ENCODE data around the gene GLDN. TPM values are rescaled to one million over a fixed set of nuclear protein-coding genes. Genes with fewer than 3 reads are reported as not detected.

Gene GLDN
- polyA plus RNA-seq, 2 of the 4 experiments (the other 2 are of a cell fraction) = 0.03 to 0.25 TPM

GRCh38 chr15:51327081-51327480 is 14.4 kb upstream of the GLDN start:
- 90% methylated on average over 2 of the region's 2 CpGs for WGBS (ENCODE audit: missing lambda C conversion rate)
- CTCF ChIA-PET = interaction anchor here (1.0 to 1.2 kb wide), 2 partner anchors 9 to 12 kb away, joined by 4 read pairs; no protein-coding TSS in a partner anchor
- no peak for DNase-seq (ENCODE audit: low read depth in 1 of 2, low spot score in 1 of 2)

GRCh38 chr15:51328926-51329325 is 12.5 kb upstream of the GLDN start:
- H3K4me3 ChIP-seq = no peak overlapping the region
- no peak for DNase-seq (ENCODE audit: low read depth in 1 of 2, low spot score in 1 of 2)
- 35% methylated on average over 4 of the region's 4 CpGs for WGBS (ENCODE audit: missing lambda C conversion rate)
- ChIA-PET POLR2A (no interaction called here), CTCF (interaction anchor here (1.2 to 2.1 kb wide), 3 partner anchors 17 to 52 kb away, joined by 3 to 6 read pairs (median 3); no protein-coding TSS in a partner anchor)
- FAIRE-seq = no peak
- no peak overlapping the region for H3K4me2 ChIP-seq
- peaks cover 15% of the 10 kb centered on the region; the same call in 1 of the 3 replicates for H3K4me1 ChIP-seq
- no peak for ATAC-seq
- no peak overlapping the region for H3K27ac ChIP-seq
- no peaks in the 10 kb centered on the region for H3K9me3 ChIP-seq
- no peak for TF ChIP-seq CBX2 (IDR thresholded peaks at IDR 0.05; ENCODE audit: borderline replicate concordance, low read depth)

More at GRCh38 chr15:51327081-51327480, 14.4 kb upstream of the GLDN start:
- no peak for TF ChIP-seq NPAS2 (CRISPR knock-in tag; IDR thresholded peaks at IDR 0.05; ENCODE audit: borderline replicate concordance)
- TF ChIP-seq MAZ (IDR thresholded peaks at IDR 0.05; ENCODE audit: borderline replicate concordance, low read depth, low read length) = no peak
- TF ChIP-seq HOXB13 (CRISPR knock-in tag; IDR thresholded peaks at IDR 0.05; ENCODE audit: low read depth) = no peak
- no peak for TF ChIP-seq RAD21 (conservative IDR thresholded peaks at IDR 0.05 in 1 of 2, IDR thresholded peaks at IDR 0.05 in 1 of 2)
- no peak for TF ChIP-seq CBX2 (IDR thresholded peaks at IDR 0.05; ENCODE audit: borderline replicate concordance, low read depth)
- TF ChIP-seq BHLHE40 (IDR thresholded peaks at IDR 0.05; ENCODE audit: low read depth, low read length) = no peak
- TF ChIP-seq HDAC2 (IDR thresholded peaks at IDR 0.05) = no peak
- TF ChIP-seq FOSL2 (IDR thresholded peaks at IDR 0.05) = no peak
- TF ChIP-seq FOSL2 (CRISPR knock-in tag; IDR thresholded peaks at IDR 0.05) = no peak
- TF ChIP-seq RARB (CRISPR knock-in tag; IDR thresholded peaks at IDR 0.05) = no peak
- TF ChIP-seq ZSCAN20 (CRISPR knock-in tag; IDR thresholded peaks at IDR 0.05) = no peak
- no peak for TF ChIP-seq TP53 (CRISPR knock-in tag; IDR thresholded peaks at IDR 0.05)
- no peak for TF ChIP-seq POLR2AphosphoS2 (conservative IDR thresholded peaks at IDR 0.05; ENCODE audit: low read length)
- TF ChIP-seq POLR2A (IDR thresholded peaks at IDR 0.05; ENCODE audit: low read length) = no peak
- TF ChIP-seq HOXA7 (CRISPR knock-in tag; IDR thresholded peaks at IDR 0.05) = no peak
- no peak for TF ChIP-seq REST (IDR thresholded peaks at IDR 0.05)
- no peak for TF ChIP-seq ZNF302 (CRISPR knock-in tag; IDR thresholded peaks at IDR 0.05)
- no peaks in the 10 kb centered on the region for H3K9me3 ChIP-seq
- H3K4me3 ChIP-seq = no peak overlapping the region
- H3K27ac ChIP-seq = no peak overlapping the region
- ATAC-seq (no peak), FAIRE-seq (no peak)
- no peak overlapping the region for H3K4me2 ChIP-seq
- POLR2A ChIA-PET = no interaction called here
- H3K4me1 ChIP-seq = 0 out of 3 replicates have a peak, but pooled peaks cover 4% of the 10 kb centered on the region

- DNase-seq (ENCODE audit: low read depth in 1 of 2, low spot score in 1 of 2) (no peak), FAIRE-seq (no peak)
These were observed 10.3 kb upstream of the GLDN start for GRCh38 chr15:51331141-51331540.

More at GRCh38 chr15:51331141-51331540, 10.3 kb upstream of the GLDN start:
- ATAC-seq = no peak
- peaks cover 15% of the 10 kb centered on the region; the same call in 1 of the 3 replicates for H3K4me1 ChIP-seq
- ChIA-PET POLR2A (no interaction called here), CTCF (interaction anchor here (1.0 to 1.2 kb wide), 3 partner anchors 22 to 168 kb away, joined by 3 read pairs; no protein-coding TSS in a partner anchor)
- H3K4me2 ChIP-seq = no peak overlapping the region
- H3K9me3 ChIP-seq = no peaks in the 10 kb centered on the region
- TF ChIP-seq MAFK (IDR thresholded peaks at IDR 0.05; ENCODE audit: partially characterized antibody) (no peak), RARB (CRISPR knock-in tag; IDR thresholded peaks at IDR 0.05) (no peak), HOXB13 (CRISPR knock-in tag; IDR thresholded peaks at IDR 0.05; ENCODE audit: low read depth) (no peak), BCL3 (IDR thresholded peaks at IDR 0.05) (no peak), TP53 (CRISPR knock-in tag; IDR thresholded peaks at IDR 0.05) (no peak), MAZ (IDR thresholded peaks at IDR 0.05; ENCODE audit: borderline replicate concordance, low read depth, low read length) (no peak), NR3C1 (IDR thresholded peaks at IDR 0.05) (no peak), NFE2L2 (conservative IDR thresholded peaks at IDR 0.05; ENCODE audit: low read length) (no peak), ESRRA (IDR thresholded peaks at IDR 0.05; ENCODE audit: borderline replicate concordance, low read length) (no peak), EP300 (IDR thresholded peaks at IDR 0.05) (no peak), USF2 (IDR thresholded peaks at IDR 0.05) (no peak), POLR2A (IDR thresholded peaks at IDR 0.05; ENCODE audit: low read length) (no peak), HEYL (CRISPR knock-in tag; IDR thresholded peaks at IDR 0.05) (no peak), CBX8 (IDR thresholded peaks at IDR 0.05) (no peak), CHD4 (IDR thresholded peaks at IDR 0.05; ENCODE audit: borderline replicate concordance) (no peak), BHLHE40 (IDR thresholded peaks at IDR 0.05; ENCODE audit: low read depth, low read length) (no peak), KDM5A (IDR thresholded peaks at IDR 0.05) (no peak)
- 31% methylated on average over 5 of the region's 5 CpGs for WGBS (ENCODE audit: missing lambda C conversion rate)
- no peak overlapping the region for H3K27ac ChIP-seq
- no peak overlapping the region for H3K4me3 ChIP-seq
